Hepatocyte (in vitro differentiated cells): ENCODE measurements around the gene PDE11A.

Experiments
- CTCF ChIP-seq: fragments of 200-600 bp; sonication (generic); IDR thresholded peaks from 2 replicates; pipeline ENCODE4 v1.5.1; 2016; ENCODE audit warnings: antibody characterized with exemption, mild to moderate bottlenecking; ENCODE audit not compliant: poor library complexity
- EZH2 ChIP-seq: fragments of 200-600 bp; sonication (generic); IDR thresholded peaks from 2 replicates; pipeline ENCODE4 v1.6.1; 2016; ENCODE audit warnings: antibody characterized with exemption, mild to moderate bottlenecking, borderline replicate concordance
- EZH2phosphoT487 ChIP-seq: fragments of 200-600 bp; sonication (generic); IDR thresholded peaks from one replicate; pipeline ENCODE4 v1.6.1; 2018; ENCODE audit warnings: antibody characterized with exemption, mild to moderate bottlenecking, low read depth, moderate library complexity; ENCODE audit not compliant: unreplicated experiment, severe bottlenecking

GRCh38 chr2:177617849-177618248 lies 454.7 kb downstream of the PDE11A start:
- no peak for TF ChIP-seq CTCF
- TF ChIP-seq EZH2phosphoT487: no peak
- no peak for TF ChIP-seq EZH2
